A549 (cell line): ENCODE data around the gene TBX1. TPM values are rescaled to one million over a fixed set of nuclear protein-coding genes. Genes with fewer than 3 reads are reported as not detected.

Experiments
- ATAC-seq, 2 experiments: fragments of 200-7000 bp in 1 of 2; fragments of >200 bp in 1 of 2; cut with Nextera tagmentation in 1 of 2; cut with Tn5 transposase in 1 of 2; 3 replicates each; pipeline versions ENCODE4 v1.8.0 to v1.9.1; 2018 to 2020; ENCODE audit warnings: mild to moderate bottlenecking in 1 of 2, moderate library complexity in 1 of 2
- CTCF ChIA-PET: fragments of 300-600 bp; sonication (Branson Sonifier 250); formaldehyde crosslinking; extraction: SDS; loops from one replicate; lab custom pipeline; 2021; ENCODE audit warnings: antibody characterized with exemption, inconsistent platforms; lab: Yijun Ruan, JAX
- POLR2A ChIA-PET: fragments of 350-600 bp; formaldehyde crosslinking; extraction: SDS; loops from one replicate; lab custom pipeline; 2021; ENCODE audit warnings: antibody characterized with exemption, inconsistent platforms; lab: Yijun Ruan, JAX
- DNase-seq, 2 experiments: peaks; one replicate each; pipeline versions ENCODE4 v3.0.0 to v3.0.0-alpha.2; 2011 to 2016; ENCODE audit warnings: low read depth in 1 of 2, low spot score in 1 of 2
- FAIRE-seq: peaks from 2 replicates; lab custom pipeline; 2011; peaks lifted over from hg19 to GRCh38; lab: Jason Lieb, UNC
- H3K27ac ChIP-seq, 2 experiments: fragments of >200 bp; sonication (Bioruptor Twin); formaldehyde crosslinking; 3 replicates each; pipeline ENCODE4 v1.5.1; 2016 to 2017
- H3K4me1 ChIP-seq: fragments of >200 bp; sonication (Bioruptor Twin); formaldehyde crosslinking; 3 replicates; pipeline ENCODE4 v1.6.1; 2016
- H3K4me2 ChIP-seq: fragments of >200 bp; sonication (Bioruptor Twin); formaldehyde crosslinking; 3 replicates; pipeline ENCODE4 v1.6.1; 2016
- H3K4me3 ChIP-seq: fragments of >200 bp; sonication (Bioruptor Twin); formaldehyde crosslinking; 3 replicates; pipeline ENCODE4 v1.5.1; 2016
- H3K9me3 ChIP-seq: fragments of >200 bp; sonication (Bioruptor Twin); formaldehyde crosslinking; 3 replicates; pipeline ENCODE4 v1.6.1; 2016
- BHLHE40 ChIP-seq: IDR thresholded peaks from 2 replicates; pipeline ENCODE4 v1.6.1; 2012; ENCODE audit warnings: low read depth, low read length, inconsistent platforms
- CBX2 ChIP-seq: fragments of 200-600 bp; sonication (generic); IDR thresholded peaks from 2 replicates; pipeline ENCODE4 v1.6.1; 2016; ENCODE audit warnings: low read depth, mild to moderate bottlenecking, borderline replicate concordance
- CEBPB ChIP-seq, 2 experiments: fragments of >200 bp in 1 of 2; sonication (Bioruptor Twin) in 1 of 2; formaldehyde crosslinking in 1 of 2; IDR thresholded peaks; 2 replicates each; pipeline ENCODE4 v1.6.1; 2012 to 2016
- CHD2 ChIP-seq: fragments of 150-350 bp; IDR thresholded peaks from 2 replicates; pipeline ENCODE4 v1.6.1; 2014; ENCODE audit warnings: low read length; ENCODE audit not compliant: partially characterized antibody
- CHD4 ChIP-seq: fragments of 200-600 bp; sonication (generic); IDR thresholded peaks from 2 replicates; pipeline ENCODE4 v1.6.1; 2016; ENCODE audit warnings: antibody characterized with exemption, mild to moderate bottlenecking, borderline replicate concordance
- CTCF ChIP-seq: fragments of >200 bp; sonication (Bioruptor Twin); formaldehyde crosslinking; IDR thresholded peaks from 3 replicates; pipeline ENCODE4 v1.5.1; 2016
- EHF ChIP-seq: fragments of 250-450 bp; sonication (Bioruptor Pico); IDR thresholded peaks from 2 replicates; pipeline ENCODE4 v1.5.0; 2020; ENCODE audit warnings: mild to moderate bottlenecking
- EHMT2 ChIP-seq: fragments of 200-600 bp; sonication (generic); IDR thresholded peaks from 2 replicates; pipeline ENCODE4 v1.6.1; 2016; ENCODE audit warnings: antibody characterized with exemption, low read depth, mild to moderate bottlenecking, moderate library complexity
- FOSB ChIP-seq: fragments of 250-450 bp; sonication (Bioruptor Pico); IDR thresholded peaks from 2 replicates; pipeline ENCODE4 v1.5.0; 2020; ENCODE audit warnings: mild to moderate bottlenecking, moderate library complexity
- FOXS1 ChIP-seq: fragments of 250-450 bp; sonication (Bioruptor Pico); IDR thresholded peaks from 2 replicates; pipeline ENCODE4 v1.5.0; 2020; ENCODE audit warnings: mild to moderate bottlenecking, moderate library complexity
- GATA3 ChIP-seq: IDR thresholded peaks from 2 replicates; pipeline ENCODE4 v1.6.1; 2012; ENCODE audit warnings: borderline replicate concordance
- HOXB13 ChIP-seq: fragments of 250-450 bp; sonication (Bioruptor Pico); IDR thresholded peaks from 2 replicates; pipeline ENCODE4 v1.5.0; 2020; ENCODE audit warnings: low read depth, mild to moderate bottlenecking, moderate library complexity
- JUN ChIP-seq, 2 experiments: fragments of >200 bp; sonication (Bioruptor Twin); formaldehyde crosslinking; IDR thresholded peaks; 2 replicates in 1 of 2; 3 replicates in 1 of 2; pipeline ENCODE4 v1.6.1; 2016 to 2017
- KDM5A ChIP-seq: fragments of 200-600 bp; sonication (generic); IDR thresholded peaks from 2 replicates; pipeline ENCODE4 v1.6.1; 2016; ENCODE audit warnings: antibody characterized with exemption, mild to moderate bottlenecking
- MAFK ChIP-seq: fragments of 450-650 bp; IDR thresholded peaks from 2 replicates; pipeline ENCODE4 v1.6.1; 2014; ENCODE audit not compliant: partially characterized antibody
- NPAS2 ChIP-seq: fragments of 250-450 bp; sonication (Bioruptor Pico); IDR thresholded peaks from 2 replicates; pipeline ENCODE4 v1.8.0; 2022; ENCODE audit warnings: mild to moderate bottlenecking, moderate library complexity, borderline replicate concordance
- PHF8 ChIP-seq: fragments of 200-600 bp; sonication (generic); IDR thresholded peaks from 2 replicates; pipeline ENCODE4 v1.6.1; 2016; ENCODE audit warnings: low read depth, mild to moderate bottlenecking, antibody characterized with exemption, moderate library complexity, borderline replicate concordance
- POLR2A ChIP-seq: IDR thresholded peaks from 2 replicates; pipeline ENCODE4 v1.6.1; 2012; ENCODE audit warnings: mild to moderate bottlenecking, low read length
- RARB ChIP-seq: fragments of 250-450 bp; sonication (Bioruptor Pico); IDR thresholded peaks from 2 replicates; pipeline ENCODE4 v1.8.0; 2021; ENCODE audit warnings: mild to moderate bottlenecking, moderate library complexity
- SMC3 ChIP-seq: fragments of >200 bp; sonication (Bioruptor Twin); formaldehyde crosslinking; IDR thresholded peaks from 3 replicates; pipeline ENCODE4 v1.6.1; 2018; ENCODE audit warnings: inconsistent platforms
- TP53 ChIP-seq: fragments of 250-450 bp; sonication (Bioruptor Pico); IDR thresholded peaks from 2 replicates; pipeline ENCODE4 v1.5.0; 2021; ENCODE audit warnings: mild to moderate bottlenecking, moderate library complexity
- ZC3H11A ChIP-seq: fragments of 450-650 bp; IDR thresholded peaks from 2 replicates; pipeline ENCODE4 v1.6.1; 2014; ENCODE audit warnings: antibody characterized with exemption, mild to moderate bottlenecking
- ZFP36 ChIP-seq: fragments of 450-650 bp; IDR thresholded peaks from 2 replicates; pipeline ENCODE4 v1.6.1; 2014; ENCODE audit warnings: borderline replicate concordance; ENCODE audit not compliant: partially characterized antibody
- ZSCAN20 ChIP-seq: fragments of 250-450 bp; sonication (Bioruptor Pico); IDR thresholded peaks from 2 replicates; pipeline ENCODE4 v1.8.0; 2022; ENCODE audit warnings: mild to moderate bottlenecking, moderate library complexity
- WGBS: methylation state at CpG from one replicate; pipeline ENCODE4 v1.1.6; 2017; ENCODE audit errors: missing lambda C conversion rate; 5-methylcytosine and 5-hydroxymethylcytosine counted together
- polyA plus RNA-seq, 4 experiments: library from polyadenylated mRNA; depleted of rRNA in 3 of 4; stranded (reverse); fragments of >200 nt; fragmentation: RNase III in 1 of 4; extraction: RNeasy Plus Mini Kit Qiagen cat#74134 plus additional on column Dnase treatment in 1 of 4; gene quantifications; 2 replicates in 3 of 4; 3 replicates in 1 of 4; pipeline ENCODE4 v1.2.3, GENCODE V29; 2011 to 2017
- TF ChIP-seq, protein P1 (sequence below): fragments of 250-450 bp; sonication (Bioruptor Pico); IDR thresholded peaks from 2 replicates; pipeline ENCODE4 v1.5.0; 2021; ENCODE audit warnings: mild to moderate bottlenecking, moderate library complexity, borderline replicate concordance
- TF ChIP-seq, protein P2 (sequence below): IDR thresholded peaks from 2 replicates; pipeline ENCODE4 v1.6.1; 2012
- TF ChIP-seq, protein P3 (sequence below): fragments of >200 bp; sonication (Bioruptor Twin); formaldehyde crosslinking; IDR thresholded peaks from 3 replicates; pipeline ENCODE4 v1.6.1; 2016

The TBX1 gene
- polyA plus RNA-seq, 2 of the 4 experiments (the other 2 are of a cell fraction), result 0.30 to 2.8 TPM

GRCh38 chr22:19743081-19743480 is 17.5 kb upstream of the TBX1 start:
- POLR2A ChIA-PET, result no interaction called here
- ATAC-seq, result no peak
- 78% methylated on average over 6 of the region's 6 CpGs for WGBS

GRCh38 chr22:19743651-19744050 is 16.9 kb upstream of the TBX1 start:
- no CpG with 5 or more reads among the region's 4 CpGs for WGBS
- FAIRE-seq (no peak), DNase-seq (no peak), ATAC-seq (no peak)
- no peak overlapping the region for H3K4me3 ChIP-seq
- H3K4me2 ChIP-seq, result no peak overlapping the region
- H3K9me3 ChIP-seq, result no peaks in the 10 kb centered on the region
- H3K27ac ChIP-seq, result no peak overlapping the region
- CTCF ChIA-PET, result interaction anchor here (1.3 to 11.1 kb wide), 3 partner anchors 13 to 166 kb away, joined by 8 to 86 read pairs (median 11); no protein-coding TSS in a partner anchor
- H3K4me1 ChIP-seq, result no peaks in the 10 kb centered on the region
- POLR2A ChIA-PET, result no interaction called here
- no peak for TF ChIP-seq CHD4
- no peak for TF ChIP-seq HOXB13
- TF ChIP-seq EHF, result no peak
- TF ChIP-seq, protein P1, sequence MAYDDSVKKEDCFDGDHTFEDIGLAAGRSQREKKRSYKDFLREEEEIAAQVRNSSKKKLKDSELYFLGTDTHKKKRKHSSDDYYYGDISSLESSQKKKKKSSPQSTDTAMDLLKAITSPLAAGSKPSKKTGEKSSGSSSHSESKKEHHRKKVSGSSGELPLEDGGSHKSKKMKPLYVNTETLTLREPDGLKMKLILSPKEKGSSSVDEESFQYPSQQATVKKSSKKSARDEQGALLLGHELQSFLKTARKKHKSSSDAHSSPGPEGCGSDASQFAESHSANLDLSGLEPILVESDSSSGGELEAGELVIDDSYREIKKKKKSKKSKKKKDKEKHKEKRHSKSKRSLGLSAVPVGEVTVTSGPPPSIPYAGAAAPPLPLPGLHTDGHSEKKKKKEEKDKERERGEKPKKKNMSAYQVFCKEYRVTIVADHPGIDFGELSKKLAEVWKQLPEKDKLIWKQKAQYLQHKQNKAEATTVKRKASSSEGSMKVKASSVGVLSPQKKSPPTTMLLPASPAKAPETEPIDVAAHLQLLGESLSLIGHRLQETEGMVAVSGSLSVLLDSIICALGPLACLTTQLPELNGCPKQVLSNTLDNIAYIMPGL (CRISPR knock-in tag), result no peak
- no peak for TF ChIP-seq SMC3
- TF ChIP-seq NPAS2, result no peak
- no peak for TF ChIP-seq JUN (IDR thresholded peaks at IDR 0.05)
- TF ChIP-seq MAFK, result no peak
- TF ChIP-seq ZSCAN20 (CRISPR knock-in tag), result no peak
- TF ChIP-seq CEBPB (IDR thresholded peaks at IDR 0.05), result no peak
- TF ChIP-seq KDM5A, result no peak
- no peak for TF ChIP-seq BHLHE40
- no peak for TF ChIP-seq FOSB (CRISPR knock-in tag)
- no peak for TF ChIP-seq CBX2
- TF ChIP-seq TP53, result no peak
- TF ChIP-seq CHD2, result no peak
- no peak for TF ChIP-seq CTCF
- no peak for TF ChIP-seq EHMT2
- TF ChIP-seq ZFP36, result no peak
- TF ChIP-seq, protein P2, sequence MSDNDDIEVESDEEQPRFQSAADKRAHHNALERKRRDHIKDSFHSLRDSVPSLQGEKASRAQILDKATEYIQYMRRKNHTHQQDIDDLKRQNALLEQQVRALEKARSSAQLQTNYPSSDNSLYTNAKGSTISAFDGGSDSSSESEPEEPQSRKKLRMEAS, result no peak

More at GRCh38 chr22:19743081-19743480, 17.5 kb upstream of the TBX1 start:
- Histone ChIP-seq H3K27ac (no peak overlapping the region), H3K4me1 (no peaks in the 10 kb centered on the region), H3K4me3 (no peak overlapping the region)
- no peak for FAIRE-seq
- TF ChIP-seq HOXB13 (no peak), EHMT2 (no peak), RARB (CRISPR knock-in tag) (no peak), BHLHE40 (no peak), FOXS1 (CRISPR knock-in tag) (no peak), CBX2 (no peak), PHF8 (no peak), CHD4 (no peak), GATA3 (no peak), POLR2A (no peak), ZC3H11A (no peak)
- TF ChIP-seq, protein P3, sequence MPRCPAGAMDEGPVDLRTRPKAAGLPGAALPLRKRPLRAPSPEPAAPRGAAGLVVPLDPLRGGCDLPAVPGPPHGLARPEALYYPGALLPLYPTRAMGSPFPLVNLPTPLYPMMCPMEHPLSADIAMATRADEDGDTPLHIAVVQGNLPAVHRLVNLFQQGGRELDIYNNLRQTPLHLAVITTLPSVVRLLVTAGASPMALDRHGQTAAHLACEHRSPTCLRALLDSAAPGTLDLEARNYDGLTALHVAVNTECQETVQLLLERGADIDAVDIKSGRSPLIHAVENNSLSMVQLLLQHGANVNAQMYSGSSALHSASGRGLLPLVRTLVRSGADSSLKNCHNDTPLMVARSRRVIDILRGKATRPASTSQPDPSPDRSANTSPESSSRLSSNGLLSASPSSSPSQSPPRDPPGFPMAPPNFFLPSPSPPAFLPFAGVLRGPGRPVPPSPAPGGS, result no peak
- TF ChIP-seq, protein P2, result no peak
- TF ChIP-seq, all 56 proteins: peak for 0
- CTCF ChIA-PET, result interaction anchor here (0.6 to 11.1 kb wide), 7 partner anchors 9 to 204 kb away, joined by 3 to 86 read pairs (median 7); partner anchors contain the start of gene GP1BB
- no peak overlapping the region for H3K4me2 ChIP-seq
- no peaks in the 10 kb centered on the region for H3K9me3 ChIP-seq
- no peak for DNase-seq
